Caki2 (cell line): Measurements from ENCODE around the gene PIR. TPM values are rescaled to one million over a fixed set of nuclear protein-coding genes. Genes with fewer than 3 reads are reported as not detected.

Experiments
- DNase-seq: peaks from one replicate; pipeline ENCODE4 v3.0.0-alpha.2; 2015; ENCODE audit warnings: low read depth
- in situ Hi-C: cut with HindIII; loops from 2 replicates; pipeline ENCODE4 v1.10.0; 2016; ENCODE audit warnings: low sequenced_read_pairs, low pct_unique_long_range_greater_than_20kb, mixed read lengths
- total RNA-seq: library from RNA; depleted of rRNA; stranded (reverse); fragments of >200 nt; shearing (Covaris generic); gene quantifications from 2 replicates; pipeline ENCODE4 v1.2.3, GENCODE V29; 2014; ENCODE audit warnings: low replicate concordance; rRNA removed

The PIR gene
- total RNA-seq: 80.0 and 95.2 TPM in 2 replicates

DNA sequence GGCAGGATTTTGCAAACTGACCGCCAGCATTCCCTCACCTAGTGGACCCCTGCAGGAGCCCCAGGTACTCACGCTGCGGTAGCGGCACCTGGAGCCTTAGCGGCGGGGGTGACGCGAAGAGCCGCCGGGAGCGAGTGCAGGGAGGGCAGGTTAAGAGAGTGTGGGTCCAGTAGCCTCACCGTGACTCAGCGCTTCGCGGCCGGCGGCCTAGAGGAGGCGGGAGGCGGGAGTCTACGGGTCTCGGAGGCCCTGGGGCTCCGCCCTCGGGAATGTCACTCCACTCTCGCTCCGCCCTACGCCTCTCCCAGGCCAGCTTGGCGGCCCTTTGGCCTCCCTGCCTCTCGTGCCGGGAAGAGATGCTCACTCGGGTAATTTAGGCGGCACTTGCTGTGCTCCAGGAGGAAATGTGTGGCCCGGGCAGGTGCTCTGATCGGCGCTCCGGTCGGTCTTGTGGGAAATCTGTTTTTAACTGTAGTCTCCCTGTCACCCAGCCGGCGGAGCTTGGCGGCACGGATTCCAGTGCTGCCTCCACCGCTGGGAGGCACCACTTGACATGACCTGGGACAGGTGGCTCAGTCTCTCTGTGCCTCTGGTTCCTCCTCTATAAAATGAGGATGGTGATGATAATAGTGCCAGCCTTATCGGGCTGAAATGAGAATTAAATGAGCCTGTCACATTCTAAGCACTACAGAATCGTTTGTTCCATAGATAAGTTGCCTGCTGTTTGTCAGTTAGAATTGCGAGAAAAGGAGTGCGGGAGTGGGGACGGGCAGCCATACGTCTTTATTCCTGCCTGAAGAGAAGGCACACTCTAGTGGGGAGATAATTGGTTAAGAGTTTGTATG lies at the start of gene PIR:
TSS of gene PIR (minus strand) at position 216 of the 845 bp plus-strand sequence. CDS start 2,076 bp downstream, outside the sequence.
- peak; percentile 90 for DNase-seq
- in situ Hi-C loops: no loop called here

DNA sequence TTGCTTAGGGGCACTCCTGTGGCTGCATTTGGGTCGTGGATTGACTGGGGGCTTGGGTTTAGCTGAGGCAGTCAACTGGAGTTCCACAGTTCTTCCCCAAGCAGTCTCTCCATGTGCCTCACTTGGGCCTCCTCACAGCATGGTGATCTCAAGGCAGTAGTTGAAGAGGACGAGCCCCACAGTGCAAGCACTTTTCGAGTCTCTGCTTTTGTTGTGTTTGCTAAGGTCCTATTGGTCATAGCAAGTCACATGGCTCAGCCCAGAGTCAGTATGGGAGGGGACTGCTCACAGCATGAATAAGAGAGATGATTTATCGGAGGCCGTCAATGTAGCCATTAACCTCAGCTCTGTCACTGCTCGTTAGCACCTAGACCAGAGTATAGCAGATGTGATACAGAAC lies 37.2 kb upstream of the PIR start:
- in situ Hi-C loops: no loop called here
- DNase-seq: no peak

DNA sequence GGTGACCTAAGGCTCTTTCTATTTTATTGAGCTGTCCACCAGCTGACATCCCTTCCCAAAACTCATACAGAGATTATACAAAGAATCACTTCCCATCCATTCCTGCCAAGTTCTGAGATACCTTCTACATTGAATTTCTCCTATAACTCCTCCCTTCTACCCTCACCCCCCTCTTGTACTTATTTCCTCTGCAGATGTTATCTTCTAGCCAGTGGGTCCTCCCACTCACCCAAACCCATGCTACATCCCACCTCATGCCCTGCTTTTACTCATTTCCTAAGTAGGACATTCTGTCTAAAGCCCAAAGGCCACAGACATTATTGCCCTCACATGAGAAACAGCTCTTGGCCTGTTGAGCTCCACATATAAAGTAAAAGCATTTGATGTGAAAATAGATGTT lies 36.0 kb upstream of the PIR start:
- DNase-seq: no peak
- in situ Hi-C loops: no loop called here

DNA sequence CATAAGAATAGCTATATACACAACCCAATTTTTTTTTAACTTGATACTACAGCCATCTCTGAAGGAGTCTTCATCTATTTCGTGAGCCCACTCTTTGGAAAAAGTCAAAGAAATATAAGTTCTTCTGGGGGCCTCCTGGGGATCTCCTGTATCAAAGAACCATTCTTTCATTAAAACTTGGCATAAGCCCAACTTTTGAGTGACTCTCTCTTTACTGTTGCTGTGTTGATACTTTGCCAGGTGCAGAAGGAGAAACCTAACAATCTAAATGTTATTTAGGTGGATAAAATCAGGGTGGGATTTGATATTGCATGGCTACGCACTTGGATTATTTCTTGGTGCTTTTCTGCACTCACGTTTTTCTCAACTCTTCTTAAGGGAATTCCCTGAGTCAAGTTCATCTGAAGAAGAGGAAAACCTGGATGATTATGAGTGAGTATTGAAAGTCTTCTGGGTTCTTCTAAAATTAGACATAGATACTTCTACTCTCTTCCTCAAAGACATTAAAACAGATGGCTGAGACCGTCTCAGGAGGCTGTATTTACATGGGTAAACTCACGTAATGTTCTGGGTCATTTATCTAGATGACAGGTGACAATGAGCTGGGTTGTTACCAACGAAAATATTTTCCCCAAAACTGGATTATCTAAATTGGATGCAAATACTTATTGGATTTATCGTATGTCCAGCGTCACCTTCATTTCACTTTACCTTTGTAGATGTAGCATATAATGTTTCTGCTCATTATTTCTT lies 32.7 kb upstream of the PIR start:
- no peak for DNase-seq
- in situ Hi-C loops: no loop called here

DNA sequence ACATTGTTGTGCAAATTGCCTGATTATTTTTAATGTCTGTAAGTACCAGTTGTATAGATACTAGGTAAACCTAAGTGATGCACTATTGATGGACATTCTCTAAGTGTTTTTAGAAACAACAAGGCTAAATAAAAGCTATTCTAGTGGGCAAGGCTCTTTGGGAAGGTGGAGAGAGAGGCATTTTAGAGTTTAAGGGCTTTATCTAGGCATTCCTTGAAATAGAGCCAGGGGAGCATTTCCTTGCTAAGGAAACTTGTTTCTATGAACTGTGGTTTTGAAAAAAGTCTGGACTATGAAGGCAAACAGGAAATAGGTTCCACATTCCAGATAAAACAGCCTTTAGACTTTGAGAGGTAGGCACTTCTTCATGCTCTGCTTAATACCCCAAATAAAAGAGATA lies 31.3 kb upstream of the PIR start:
- in situ Hi-C loops: no loop called here
- DNase-seq: no peak

DNA sequence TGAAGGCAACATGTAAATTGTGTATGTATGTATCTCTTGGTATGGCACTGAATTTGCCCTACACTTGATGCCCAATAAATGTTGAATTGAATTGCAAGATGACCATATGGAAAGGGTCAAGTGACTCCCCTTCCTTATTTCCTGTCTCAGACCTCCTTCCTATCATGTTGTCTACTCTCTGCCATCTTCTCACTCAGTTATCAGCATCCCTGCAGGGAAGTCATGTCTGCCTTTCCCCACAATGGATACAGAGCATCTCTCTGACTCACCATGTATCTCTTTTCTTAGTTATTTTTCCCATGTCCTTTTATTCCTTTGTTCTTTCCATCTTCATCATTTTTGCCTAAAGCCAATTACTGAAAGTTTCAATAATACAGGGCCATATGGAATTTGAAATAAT lies 30.0 kb upstream of the PIR start:
- DNase-seq: no peak
- in situ Hi-C loops: no loop called here

DNA sequence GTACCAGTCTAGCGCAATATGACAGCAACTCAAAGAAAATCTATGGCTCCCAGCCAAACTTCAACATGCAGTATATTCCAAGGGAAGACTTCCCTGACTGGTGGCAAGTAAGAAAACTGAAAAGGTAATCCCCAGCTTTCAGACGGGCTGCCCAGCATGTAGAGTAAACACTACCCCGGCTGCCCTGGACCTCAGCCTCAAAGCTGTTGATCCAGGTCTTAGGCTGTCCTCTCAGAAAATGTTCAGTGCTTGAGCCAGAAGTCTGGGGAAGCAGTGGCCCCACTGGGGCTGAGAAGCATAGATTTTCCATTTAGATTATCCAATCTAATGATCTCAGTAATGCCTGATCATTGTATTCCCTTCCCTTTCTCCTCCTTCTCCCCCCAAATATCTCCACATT lies 29.3 kb upstream of the PIR start:
- DNase-seq: no peak
- in situ Hi-C loops: no loop called here

DNA sequence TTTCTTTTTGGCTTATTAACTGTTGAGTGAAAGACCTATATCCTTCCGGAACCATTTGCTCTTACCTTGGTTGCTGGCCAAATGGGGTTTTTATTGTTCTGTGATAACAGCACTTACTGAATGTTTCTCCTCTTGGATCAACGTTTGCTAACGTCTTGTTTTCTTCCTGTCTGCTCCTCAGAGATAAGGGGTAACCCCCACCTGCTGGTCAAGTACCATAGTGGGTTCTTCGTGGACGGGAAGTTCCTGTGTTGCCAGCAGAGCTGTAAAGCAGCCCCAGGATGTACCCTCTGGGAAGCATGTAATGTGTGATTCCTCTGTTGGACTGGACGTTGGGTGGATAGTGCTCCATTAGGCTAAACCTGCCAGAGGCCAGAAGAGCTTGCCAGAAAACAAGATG lies 22.8 kb upstream of the PIR start:
- in situ Hi-C loops: no loop called here
- no peak for DNase-seq

DNA sequence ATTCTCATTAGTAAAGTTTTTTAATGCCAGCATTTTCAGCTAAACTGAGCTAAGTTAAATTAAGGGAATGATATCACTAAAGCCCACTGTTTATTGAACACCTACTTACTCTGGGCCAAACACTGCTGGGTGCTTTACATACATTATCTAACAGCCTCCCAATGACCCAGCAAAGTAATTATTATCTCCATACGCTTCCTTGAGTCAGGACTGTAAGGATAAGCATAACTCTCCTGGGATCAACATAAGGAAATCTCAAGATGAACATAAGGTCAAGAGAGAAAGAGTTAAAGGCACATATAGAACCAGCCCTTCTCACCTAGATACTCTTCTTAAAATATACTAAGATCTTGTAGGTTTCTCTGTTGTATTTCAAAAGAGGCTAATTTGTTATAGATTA lies 21.1 kb upstream of the PIR start:
- no peak for DNase-seq
- in situ Hi-C loops: no loop called here

DNA sequence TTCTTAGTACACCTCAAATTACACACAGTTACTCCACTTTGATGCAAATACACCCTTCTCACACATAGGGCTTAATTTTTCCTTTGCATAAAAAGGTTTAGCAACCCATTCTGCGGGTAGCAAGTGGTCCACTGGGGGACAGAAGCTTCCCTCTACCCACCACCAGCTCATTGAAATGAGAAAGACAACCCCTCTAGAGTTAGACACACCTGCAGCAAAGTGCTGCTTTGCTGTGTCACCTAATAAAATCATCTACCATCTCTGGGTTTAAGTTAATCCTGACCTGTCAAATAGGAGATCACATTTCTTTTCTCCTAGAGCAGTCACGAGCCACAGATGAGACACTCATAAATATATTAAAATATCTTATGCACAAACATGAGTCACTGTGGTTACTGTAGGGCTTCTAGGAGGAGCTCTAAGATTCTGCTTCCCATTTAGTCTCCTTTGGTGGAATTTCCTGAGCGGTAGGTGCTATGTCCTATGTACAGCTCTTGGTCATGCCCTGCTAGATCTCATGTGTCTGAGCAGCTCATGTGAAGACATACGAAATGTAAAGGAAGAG lies 19.4 kb upstream of the PIR start:
- in situ Hi-C loops: no loop called here

DNA sequence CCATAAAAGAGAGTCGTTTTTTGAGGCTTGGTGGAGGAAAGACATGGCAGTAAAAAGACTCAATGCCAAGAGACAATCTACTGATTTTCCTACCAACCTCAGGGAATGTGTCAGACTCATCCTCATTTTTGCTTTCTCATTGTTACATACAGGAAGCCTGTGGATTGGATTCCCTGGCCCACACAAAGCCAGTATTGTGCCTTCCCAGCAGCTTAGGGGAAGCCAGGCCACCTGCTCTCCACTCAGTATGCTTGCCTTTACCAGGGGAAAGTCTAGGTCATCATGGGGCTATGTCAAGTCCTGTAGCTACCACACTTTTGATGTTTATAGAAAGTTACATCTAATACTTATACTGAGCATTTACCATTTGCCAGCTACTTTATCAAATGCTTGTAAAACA lies 18.4 kb upstream of the PIR start:
- DNase-seq: no peak
- in situ Hi-C loops: no loop called here

More for the DNA sequence above, 19.4 kb upstream of the PIR start:
- DNase-seq: no peak

DNA sequence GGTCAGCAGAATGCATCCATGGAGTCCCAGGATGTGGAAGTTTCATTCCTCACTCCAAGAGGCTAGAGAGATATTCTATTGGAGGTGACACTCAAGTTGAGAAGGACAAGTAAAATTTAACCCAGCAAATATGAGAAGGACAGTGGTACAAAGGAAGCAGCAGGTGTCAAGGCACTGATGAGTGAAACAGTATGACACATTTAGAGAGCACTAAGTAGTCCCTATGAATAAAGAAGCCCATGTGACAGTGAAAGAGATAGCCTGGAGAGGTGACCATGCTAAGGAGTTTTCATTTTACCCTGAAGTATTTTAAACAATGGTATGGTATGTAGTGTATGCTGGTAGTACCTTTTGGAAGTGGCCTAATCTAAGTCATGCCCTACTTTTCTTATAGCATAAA lies 16.7 kb upstream of the PIR start:
- DNase-seq: no peak
- in situ Hi-C loops: no loop called here

DNA sequence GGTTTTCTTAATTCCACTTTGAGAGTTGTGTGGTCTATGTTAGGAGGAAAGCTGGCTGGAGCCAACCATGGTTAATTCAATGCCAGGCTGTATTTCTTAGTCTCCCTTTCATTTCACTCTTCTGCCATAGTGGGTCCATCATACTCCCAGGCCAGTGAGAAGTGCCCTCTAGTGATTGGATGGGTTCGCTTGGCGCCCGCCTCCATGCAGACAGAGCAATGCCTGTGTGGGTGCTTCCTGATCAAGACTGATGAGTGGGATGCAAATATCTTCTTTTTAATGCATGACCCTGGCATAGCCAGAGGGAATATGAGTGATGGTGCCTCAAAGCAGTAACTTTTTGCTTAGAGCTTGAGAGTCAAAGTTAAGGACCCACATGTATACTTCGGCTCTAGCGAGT lies 13.9 kb upstream of the PIR start:
- in situ Hi-C loops: no loop called here
- no peak for DNase-seq

DNA sequence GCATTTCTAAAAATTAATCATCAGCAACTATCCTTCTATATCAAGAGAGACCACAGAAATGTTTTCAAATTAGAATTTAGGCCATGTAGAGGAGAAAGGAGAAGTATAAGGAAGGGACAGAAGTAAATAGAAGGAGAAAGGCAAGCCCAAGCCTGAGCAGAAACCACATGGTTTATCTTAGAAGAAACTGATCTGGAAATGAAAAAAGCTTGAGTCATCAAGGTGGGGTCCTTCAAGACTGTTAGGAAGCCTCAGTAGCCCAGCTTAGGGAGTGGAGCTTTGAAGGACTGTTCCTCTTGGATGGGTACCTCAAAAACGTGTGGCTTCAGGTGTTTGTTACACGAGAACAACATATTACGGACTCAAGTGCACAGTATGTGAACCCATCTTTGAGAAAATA lies 12.0 kb upstream of the PIR start:
- in situ Hi-C loops: no loop called here

DNA sequence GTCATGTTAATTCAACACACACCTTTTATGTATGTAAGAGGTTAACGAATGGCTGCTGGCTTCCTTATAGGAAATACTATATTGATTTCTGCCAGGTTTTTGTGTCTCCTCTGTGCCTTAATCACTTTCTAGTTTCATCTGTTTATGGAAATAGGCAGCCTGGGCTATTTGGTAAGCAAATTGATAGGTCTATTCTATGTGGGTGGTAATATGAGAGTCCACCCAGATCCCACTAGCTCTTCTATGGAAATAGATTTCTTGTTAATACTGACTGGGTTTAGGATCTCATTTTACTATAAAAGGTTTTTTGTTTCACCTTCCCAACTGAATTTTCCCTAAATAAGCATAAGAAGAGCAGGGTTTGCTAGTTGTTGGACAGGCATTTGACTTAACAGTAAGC lies 11.5 kb upstream of the PIR start:
- in situ Hi-C loops: no loop called here
- no peak for DNase-seq

More for the DNA sequence above, 12.0 kb upstream of the PIR start:
- DNase-seq: no peak

DNA sequence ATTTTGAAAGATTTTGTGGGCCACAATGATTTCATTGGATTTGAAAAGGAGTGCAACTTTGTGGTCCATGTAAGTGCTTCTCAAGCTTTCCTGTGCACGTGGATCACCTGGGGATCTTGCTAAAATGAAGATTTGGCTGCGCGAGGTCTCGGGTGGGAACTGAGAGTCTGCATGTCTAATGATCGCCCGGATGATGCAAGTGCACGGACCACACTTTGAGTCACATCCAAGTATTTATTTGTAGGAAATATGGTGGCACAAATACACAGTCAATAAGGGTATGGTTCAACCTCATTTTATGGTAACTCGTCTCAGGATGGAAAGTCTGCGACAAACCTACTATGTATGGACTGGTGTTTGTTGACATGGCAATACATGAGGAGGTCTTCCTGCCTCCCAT lies 8.4 kb upstream of the PIR start:
- no peak for DNase-seq
- in situ Hi-C loops: no loop called here

DNA sequence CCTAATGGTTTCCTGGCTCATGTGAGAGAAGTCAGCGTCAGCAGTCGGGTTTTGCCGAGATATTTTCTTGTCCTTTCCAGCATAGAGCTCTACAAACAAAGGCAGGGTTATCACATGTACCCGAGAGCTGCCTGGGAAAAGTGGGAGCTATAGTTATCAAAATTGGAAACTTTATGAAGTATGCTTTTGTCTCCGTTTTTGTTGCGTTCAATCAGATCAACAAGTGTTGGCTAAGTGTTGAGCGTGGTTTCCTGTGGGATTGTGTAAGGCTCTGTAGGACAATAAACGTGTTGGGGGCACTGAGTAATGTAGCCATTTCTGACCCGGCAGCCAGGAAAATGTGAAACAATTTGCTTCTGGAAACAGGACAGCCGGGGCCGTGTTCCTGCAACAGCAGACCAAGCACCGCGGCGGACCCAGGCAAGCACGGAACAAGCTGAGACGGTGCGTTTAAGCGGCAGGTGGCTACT lies 7.4 kb upstream of the PIR start, which contains the start of gene BMX:
TSS of gene BMX (plus strand) at position 311 of the 470 bp plus-strand sequence. CDS start 7,547 bp downstream, outside the sequence.
- in situ Hi-C loops: no loop called here
- no peak for DNase-seq

DNA sequence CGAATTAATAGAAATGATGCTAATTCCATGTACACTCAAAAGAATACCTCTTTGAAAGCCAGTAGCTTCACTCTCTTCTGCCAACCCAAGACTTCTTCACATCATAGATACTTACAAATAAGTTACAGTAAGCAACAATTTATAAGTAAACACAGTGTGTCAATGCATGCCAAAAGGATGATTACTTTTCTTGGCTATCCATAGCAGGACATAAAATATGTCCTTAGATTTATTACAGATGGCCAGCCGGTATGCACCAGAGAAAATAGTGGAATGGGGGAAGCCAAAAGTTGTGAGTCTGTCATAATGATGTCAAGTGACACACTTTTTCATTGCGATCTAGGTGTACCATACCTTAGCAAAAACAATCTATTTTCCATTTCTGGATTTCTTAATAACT lies 6.8 kb upstream of the PIR start:
- DNase-seq: no peak
- in situ Hi-C loops: no loop called here

DNA sequence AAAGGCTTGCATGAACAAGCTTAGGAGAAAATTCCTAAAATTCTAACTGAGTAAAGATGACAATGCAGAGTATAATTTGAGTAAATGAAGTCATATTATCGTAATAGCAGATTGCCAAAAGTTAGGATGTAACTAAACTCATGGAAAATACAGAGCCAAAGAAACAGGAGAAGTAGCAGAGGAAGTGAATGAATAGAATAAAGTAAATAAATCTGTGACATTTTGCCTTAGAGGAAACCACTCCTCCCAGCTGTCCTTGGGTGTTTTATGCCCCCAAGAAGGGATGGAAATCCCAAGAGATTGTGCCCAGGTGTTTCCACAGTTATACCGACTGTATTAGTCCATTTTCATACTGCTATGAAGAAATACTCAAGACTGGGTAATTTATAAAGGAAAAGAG lies 5.6 kb upstream of the PIR start:
- DNase-seq: no peak
- in situ Hi-C loops: no loop called here
